Loucy (cell line): ENCODE results near the gene UNKL.

Source experiments
- H2AFZ ChIP-seq: fragments of 200-600 bp; sonication (generic); 2 replicates; pipeline ENCODE4 v1.6.0; 2016; ENCODE audit warnings: antibody characterized with exemption, mild to moderate bottlenecking, low read length, moderate library complexity
- H3F3A ChIP-seq: fragments of 200-600 bp; 2 replicates; pipeline ENCODE4 v1.6.0; 2016; ENCODE audit warnings: antibody characterized with exemption, low read depth, mild to moderate bottlenecking
- H3K27me3 ChIP-seq: fragments of 200-600 bp; sonication (generic); 2 replicates; pipeline ENCODE4 v1.6.1; 2014; ENCODE audit warnings: low read length, mild to moderate bottlenecking; ENCODE audit not compliant: insufficient read depth, poor library complexity, severe bottlenecking
- H3K36me3 ChIP-seq: fragments of 200-600 bp; sonication (generic); 2 replicates; pipeline ENCODE4 v1.6.1; 2016; ENCODE audit warnings: low read length; ENCODE audit not compliant: insufficient read depth
- H3K4me1 ChIP-seq: fragments of 200-600 bp; sonication (generic); 2 replicates; pipeline ENCODE4 v1.5.1; 2014; ENCODE audit warnings: low read length, mild to moderate bottlenecking; ENCODE audit not compliant: insufficient read depth, poor library complexity, severe bottlenecking
- H3K4me2 ChIP-seq: fragments of 200-600 bp; sonication (generic); 2 replicates; pipeline ENCODE4 v1.6.0; 2014; ENCODE audit warnings: antibody characterized with exemption, low read length, low read depth, mild to moderate bottlenecking; ENCODE audit not compliant: poor library complexity, severe bottlenecking
- H3K4me3 ChIP-seq: fragments of 200-600 bp; sonication (generic); 2 replicates; pipeline ENCODE4 v1.5.1; 2014; ENCODE audit warnings: low read length, mild to moderate bottlenecking, mixed read lengths; ENCODE audit not compliant: poor library complexity, severe bottlenecking
- H3K79me2 ChIP-seq: fragments of 200-600 bp; sonication (generic); 2 replicates; pipeline ENCODE4 v1.6.1; 2014; ENCODE audit warnings: low read length; ENCODE audit not compliant: insufficient read depth
- H3K9ac ChIP-seq: fragments of 200-600 bp; sonication (generic); 2 replicates; pipeline ENCODE4 v1.6.0; 2014; ENCODE audit warnings: mild to moderate bottlenecking, low read depth, low read length, moderate library complexity; ENCODE audit not compliant: poor library complexity, severe bottlenecking
- H3K9me2 ChIP-seq: fragments of 200-600 bp; sonication (generic); replicated peaks from 2 replicates; pipeline ENCODE4 v1.6.1; 2016; ENCODE audit warnings: low read depth, low read length, mixed read lengths
- H3K9me3 ChIP-seq: fragments of 200-600 bp; sonication (generic); 2 replicates; pipeline ENCODE4 v1.6.1; 2014; ENCODE audit warnings: mild to moderate bottlenecking, antibody characterized with exemption, low read length, low read depth; ENCODE audit not compliant: insufficient read depth
- H4K20me1 ChIP-seq: fragments of 200-600 bp; sonication (generic); 2 replicates; pipeline ENCODE4 v1.6.0; 2014; ENCODE audit warnings: antibody characterized with exemption, low read length, mild to moderate bottlenecking; ENCODE audit not compliant: insufficient read depth, poor library complexity, severe bottlenecking
- EZH2phosphoT487 ChIP-seq: fragments of 200-600 bp; IDR thresholded peaks from 2 replicates; pipeline ENCODE4 v1.6.1; 2018; ENCODE audit warnings: antibody characterized with exemption, mild to moderate bottlenecking, moderate library complexity, borderline replicate concordance
- TF ChIP-seq, protein P1 (sequence below): fragments of 200-600 bp; sonication (generic); conservative IDR thresholded peaks from 2 replicates; pipeline ENCODE4 v1.5.1; 2014; ENCODE audit warnings: mild to moderate bottlenecking, antibody characterized with exemption, low read length

Gene UNKL

DNA sequence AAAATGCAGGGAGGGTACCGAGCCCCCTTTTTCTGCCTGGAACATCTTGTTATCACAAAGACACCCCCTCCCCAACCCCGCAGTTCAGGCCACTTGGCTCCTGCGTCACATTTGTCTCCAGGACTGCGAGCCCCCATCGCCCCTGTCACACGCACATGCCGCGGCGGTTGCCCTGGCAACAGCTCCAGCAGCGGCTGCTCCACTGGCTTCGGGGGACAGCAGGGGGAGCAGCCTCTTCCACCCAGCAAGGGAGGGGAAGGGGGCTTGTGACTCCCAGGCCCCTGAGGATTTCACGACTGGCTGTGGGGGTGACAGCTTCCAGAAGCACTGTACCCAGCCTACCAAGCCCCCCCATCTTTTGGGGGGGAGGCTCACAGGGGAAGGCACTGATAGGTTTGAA, 78.5 kb downstream of the UNKL start:
- Histone ChIP-seq H3K9me2 (no peaks in the 10 kb centered on the region), H3F3A (no peaks in the 10 kb centered on the region), H3K4me1 (no peaks in the 10 kb centered on the region), H3K27me3 (no peaks in the 10 kb centered on the region), H2AFZ (no peak overlapping the region), H3K4me3 (no peak overlapping the region), H3K4me2 (no peak overlapping the region), H3K79me2 (no peaks in the 10 kb centered on the region), H3K9me3 (no peaks in the 10 kb centered on the region), H4K20me1 (no peaks in the 10 kb centered on the region), H3K36me3 (no peaks in the 10 kb centered on the region), H3K9ac (no peak overlapping the region)
- TF ChIP-seq, protein P1, sequence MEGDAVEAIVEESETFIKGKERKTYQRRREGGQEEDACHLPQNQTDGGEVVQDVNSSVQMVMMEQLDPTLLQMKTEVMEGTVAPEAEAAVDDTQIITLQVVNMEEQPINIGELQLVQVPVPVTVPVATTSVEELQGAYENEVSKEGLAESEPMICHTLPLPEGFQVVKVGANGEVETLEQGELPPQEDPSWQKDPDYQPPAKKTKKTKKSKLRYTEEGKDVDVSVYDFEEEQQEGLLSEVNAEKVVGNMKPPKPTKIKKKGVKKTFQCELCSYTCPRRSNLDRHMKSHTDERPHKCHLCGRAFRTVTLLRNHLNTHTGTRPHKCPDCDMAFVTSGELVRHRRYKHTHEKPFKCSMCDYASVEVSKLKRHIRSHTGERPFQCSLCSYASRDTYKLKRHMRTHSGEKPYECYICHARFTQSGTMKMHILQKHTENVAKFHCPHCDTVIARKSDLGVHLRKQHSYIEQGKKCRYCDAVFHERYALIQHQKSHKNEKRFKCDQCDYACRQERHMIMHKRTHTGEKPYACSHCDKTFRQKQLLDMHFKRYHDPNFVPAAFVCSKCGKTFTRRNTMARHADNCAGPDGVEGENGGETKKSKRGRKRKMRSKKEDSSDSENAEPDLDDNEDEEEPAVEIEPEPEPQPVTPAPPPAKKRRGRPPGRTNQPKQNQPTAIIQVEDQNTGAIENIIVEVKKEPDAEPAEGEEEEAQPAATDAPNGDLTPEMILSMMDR = no peak; the same call in 1 of the 2 replicates

DNA sequence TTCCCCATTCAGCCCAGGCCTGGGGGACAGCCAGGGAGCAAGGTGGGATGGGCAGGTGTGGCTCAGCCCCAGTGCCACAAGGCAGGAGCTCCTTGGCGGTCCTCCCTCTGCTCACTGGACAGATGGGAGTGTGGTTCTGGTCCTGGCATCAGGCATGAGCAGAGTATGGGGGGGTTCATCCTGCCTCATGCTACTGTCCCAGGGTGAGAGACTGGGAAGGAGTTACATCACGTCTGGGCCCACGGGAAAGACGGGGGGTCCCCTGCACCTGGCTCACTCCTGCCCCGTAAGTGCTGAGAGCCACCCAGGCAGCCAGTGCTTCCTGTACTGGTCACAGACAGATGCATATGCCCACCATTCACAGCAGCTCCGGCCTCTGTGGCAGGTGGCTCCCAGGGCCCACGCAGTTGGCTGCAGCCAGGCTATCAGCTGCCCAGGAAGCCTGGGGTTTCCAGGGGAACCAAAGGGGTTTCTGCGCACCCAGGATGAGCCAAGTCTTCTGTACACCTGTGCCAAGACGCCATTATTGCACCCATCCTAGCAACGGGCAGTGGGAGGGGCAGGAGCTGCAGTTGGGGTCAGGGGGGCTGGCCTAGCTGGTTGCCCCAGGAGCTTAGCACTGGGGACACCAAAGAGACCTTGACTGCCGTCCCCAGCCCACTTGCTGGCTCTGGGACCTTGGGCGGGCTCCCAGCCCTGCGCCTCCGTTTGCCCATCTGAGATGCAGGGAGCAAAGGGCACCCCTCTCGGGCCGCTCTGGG, 79.1 kb downstream of the UNKL start:
- no peak overlapping the region for H3K4me3 ChIP-seq

DNA sequence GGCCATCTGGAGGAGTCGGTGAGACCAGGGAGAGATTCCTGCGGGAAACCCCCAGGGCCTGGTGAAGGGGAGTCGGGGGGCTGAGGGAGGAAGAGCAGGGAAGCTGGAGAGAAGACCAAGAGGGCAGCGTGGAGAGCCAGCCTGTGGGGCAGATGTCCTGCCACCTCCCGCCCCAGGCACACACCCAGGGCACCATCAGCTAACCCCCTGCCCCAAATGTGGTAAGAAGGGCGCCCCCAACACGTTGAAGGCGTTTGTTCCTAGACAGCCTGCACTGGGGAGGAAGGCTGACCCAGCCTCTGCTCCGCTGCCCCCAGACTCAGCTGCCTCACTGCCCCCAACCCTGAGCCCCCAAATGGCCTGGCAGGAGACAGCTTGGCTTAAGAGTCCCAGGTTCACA, 79.8 kb downstream of the UNKL start:
- no peak overlapping the region for H3K4me2 ChIP-seq
- no peak overlapping the region for H3K4me3 ChIP-seq
- H3K27me3 ChIP-seq = no peaks in the 10 kb centered on the region

More for the DNA sequence above, 79.1 kb downstream of the UNKL start:
- Histone ChIP-seq H3K4me1 (no peaks in the 10 kb centered on the region), H2AFZ (no peak overlapping the region), H3K79me2 (no peaks in the 10 kb centered on the region), H3K36me3 (no peaks in the 10 kb centered on the region), H4K20me1 (no peaks in the 10 kb centered on the region), H3K9me3 (no peaks in the 10 kb centered on the region), H3K9me2 (no peaks in the 10 kb centered on the region), H3K9ac (no peak overlapping the region), H3F3A (no peaks in the 10 kb centered on the region), H3K27me3 (no peaks in the 10 kb centered on the region), H3K4me2 (no peak overlapping the region)
- TF ChIP-seq EZH2phosphoT487 = no peak

More for the DNA sequence above, 79.8 kb downstream of the UNKL start:
- Histone ChIP-seq H3K4me1 (no peaks in the 10 kb centered on the region), H4K20me1 (no peaks in the 10 kb centered on the region), H3K9ac (no peak overlapping the region), H3K9me2 (no peaks in the 10 kb centered on the region), H2AFZ (no peak overlapping the region), H3F3A (no peaks in the 10 kb centered on the region), H3K79me2 (no peaks in the 10 kb centered on the region), H3K9me3 (no peaks in the 10 kb centered on the region), H3K36me3 (no peaks in the 10 kb centered on the region)
- TF ChIP-seq, protein P1 = no peak
- TF ChIP-seq EZH2phosphoT487 = no peak
